ENCODE results near the gene ACVRL1. TPM values are rescaled to one million over a fixed set of nuclear protein-coding genes. Genes with fewer than 3 reads are reported as not detected.

The ACVRL1 gene
- total RNA-seq, 1 experiment from 2014 or later, result 0.98 TPM

DNA sequence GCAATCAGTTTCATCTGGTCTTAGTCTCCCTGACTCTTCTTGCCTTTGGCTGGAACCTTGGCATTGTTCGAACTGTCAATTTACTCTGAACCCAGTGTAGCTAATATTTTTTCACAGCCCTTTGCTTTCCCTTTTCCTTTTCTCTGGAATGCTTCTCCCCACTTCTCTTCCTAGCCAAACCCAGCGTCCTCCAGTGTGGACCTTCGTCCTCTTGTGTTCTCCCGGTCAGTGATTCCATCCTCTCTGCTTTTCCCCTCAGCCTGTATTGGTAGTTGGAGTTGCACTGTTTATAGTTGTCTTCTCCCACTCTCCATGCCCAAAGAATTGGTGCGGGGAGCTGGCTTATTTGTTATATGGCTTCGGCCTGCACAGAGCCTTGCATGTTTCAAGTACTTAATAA, 53.6 kb downstream of the ACVRL1 start:
- TF ChIP-seq NR2C2 (CRISPR knock-in tag; IDR thresholded peaks at IDR 0.05) (no peak), CREM (CRISPR knock-in tag; IDR thresholded peaks at IDR 0.05) (no peak), GABPB1 (CRISPR knock-in tag; IDR thresholded peaks at IDR 0.05) (no peak), JAZF1 (CRISPR knock-in tag; IDR thresholded peaks at IDR 0.05) (no peak), ZNF138 (CRISPR knock-in tag; conservative IDR thresholded peaks at IDR 0.05) (no peak), TEAD4 (CRISPR knock-in tag; IDR thresholded peaks at IDR 0.05) (no peak), SOX15 (CRISPR knock-in tag; IDR thresholded peaks at IDR 0.05) (no peak), ZNF121 (CRISPR knock-in tag; IDR thresholded peaks at IDR 0.05) (no peak), ZNF396 (CRISPR knock-in tag; IDR thresholded peaks at IDR 0.05; ENCODE audit: borderline replicate concordance) (no peak)
- TF ChIP-seq, protein P1, sequence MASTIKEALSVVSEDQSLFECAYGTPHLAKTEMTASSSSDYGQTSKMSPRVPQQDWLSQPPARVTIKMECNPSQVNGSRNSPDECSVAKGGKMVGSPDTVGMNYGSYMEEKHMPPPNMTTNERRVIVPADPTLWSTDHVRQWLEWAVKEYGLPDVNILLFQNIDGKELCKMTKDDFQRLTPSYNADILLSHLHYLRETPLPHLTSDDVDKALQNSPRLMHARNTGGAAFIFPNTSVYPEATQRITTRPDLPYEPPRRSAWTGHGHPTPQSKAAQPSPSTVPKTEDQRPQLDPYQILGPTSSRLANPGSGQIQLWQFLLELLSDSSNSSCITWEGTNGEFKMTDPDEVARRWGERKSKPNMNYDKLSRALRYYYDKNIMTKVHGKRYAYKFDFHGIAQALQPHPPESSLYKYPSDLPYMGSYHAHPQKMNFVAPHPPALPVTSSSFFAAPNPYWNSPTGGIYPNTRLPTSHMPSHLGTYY (CRISPR knock-in tag; IDR thresholded peaks at IDR 0.05), result no peak
- TF ChIP-seq, protein P2, sequence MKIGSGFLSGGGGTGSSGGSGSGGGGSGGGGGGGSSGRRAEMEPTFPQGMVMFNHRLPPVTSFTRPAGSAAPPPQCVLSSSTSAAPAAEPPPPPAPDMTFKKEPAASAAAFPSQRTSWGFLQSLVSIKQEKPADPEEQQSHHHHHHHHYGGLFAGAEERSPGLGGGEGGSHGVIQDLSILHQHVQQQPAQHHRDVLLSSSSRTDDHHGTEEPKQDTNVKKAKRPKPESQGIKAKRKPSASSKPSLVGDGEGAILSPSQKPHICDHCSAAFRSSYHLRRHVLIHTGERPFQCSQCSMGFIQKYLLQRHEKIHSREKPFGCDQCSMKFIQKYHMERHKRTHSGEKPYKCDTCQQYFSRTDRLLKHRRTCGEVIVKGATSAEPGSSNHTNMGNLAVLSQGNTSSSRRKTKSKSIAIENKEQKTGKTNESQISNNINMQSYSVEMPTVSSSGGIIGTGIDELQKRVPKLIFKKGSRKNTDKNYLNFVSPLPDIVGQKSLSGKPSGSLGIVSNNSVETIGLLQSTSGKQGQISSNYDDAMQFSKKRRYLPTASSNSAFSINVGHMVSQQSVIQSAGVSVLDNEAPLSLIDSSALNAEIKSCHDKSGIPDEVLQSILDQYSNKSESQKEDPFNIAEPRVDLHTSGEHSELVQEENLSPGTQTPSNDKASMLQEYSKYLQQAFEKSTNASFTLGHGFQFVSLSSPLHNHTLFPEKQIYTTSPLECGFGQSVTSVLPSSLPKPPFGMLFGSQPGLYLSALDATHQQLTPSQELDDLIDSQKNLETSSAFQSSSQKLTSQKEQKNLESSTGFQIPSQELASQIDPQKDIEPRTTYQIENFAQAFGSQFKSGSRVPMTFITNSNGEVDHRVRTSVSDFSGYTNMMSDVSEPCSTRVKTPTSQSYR (CRISPR knock-in tag; IDR thresholded peaks at IDR 0.05), result no peak
- TF ChIP-seq, protein P3, sequence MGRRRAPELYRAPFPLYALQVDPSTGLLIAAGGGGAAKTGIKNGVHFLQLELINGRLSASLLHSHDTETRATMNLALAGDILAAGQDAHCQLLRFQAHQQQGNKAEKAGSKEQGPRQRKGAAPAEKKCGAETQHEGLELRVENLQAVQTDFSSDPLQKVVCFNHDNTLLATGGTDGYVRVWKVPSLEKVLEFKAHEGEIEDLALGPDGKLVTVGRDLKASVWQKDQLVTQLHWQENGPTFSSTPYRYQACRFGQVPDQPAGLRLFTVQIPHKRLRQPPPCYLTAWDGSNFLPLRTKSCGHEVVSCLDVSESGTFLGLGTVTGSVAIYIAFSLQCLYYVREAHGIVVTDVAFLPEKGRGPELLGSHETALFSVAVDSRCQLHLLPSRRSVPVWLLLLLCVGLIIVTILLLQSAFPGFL (CRISPR knock-in tag; IDR thresholded peaks at IDR 0.05; ENCODE audit: borderline replicate concordance), result no peak
- TF ChIP-seq, protein P4, sequence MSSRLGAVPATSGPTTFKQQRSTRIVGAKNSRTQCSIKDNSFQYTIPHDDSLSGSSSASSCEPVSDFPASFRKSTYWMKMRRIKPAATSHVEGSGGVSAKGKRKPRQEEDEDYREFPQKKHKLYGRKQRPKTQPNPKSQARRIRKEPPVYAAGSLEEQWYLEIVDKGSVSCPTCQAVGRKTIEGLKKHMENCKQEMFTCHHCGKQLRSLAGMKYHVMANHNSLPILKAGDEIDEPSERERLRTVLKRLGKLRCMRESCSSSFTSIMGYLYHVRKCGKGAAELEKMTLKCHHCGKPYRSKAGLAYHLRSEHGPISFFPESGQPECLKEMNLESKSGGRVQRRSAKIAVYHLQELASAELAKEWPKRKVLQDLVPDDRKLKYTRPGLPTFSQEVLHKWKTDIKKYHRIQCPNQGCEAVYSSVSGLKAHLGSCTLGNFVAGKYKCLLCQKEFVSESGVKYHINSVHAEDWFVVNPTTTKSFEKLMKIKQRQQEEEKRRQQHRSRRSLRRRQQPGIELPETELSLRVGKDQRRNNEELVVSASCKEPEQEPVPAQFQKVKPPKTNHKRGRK (CRISPR knock-in tag; IDR thresholded peaks at IDR 0.05; ENCODE audit: borderline replicate concordance), result no peak
- TF ChIP-seq, protein P5, sequence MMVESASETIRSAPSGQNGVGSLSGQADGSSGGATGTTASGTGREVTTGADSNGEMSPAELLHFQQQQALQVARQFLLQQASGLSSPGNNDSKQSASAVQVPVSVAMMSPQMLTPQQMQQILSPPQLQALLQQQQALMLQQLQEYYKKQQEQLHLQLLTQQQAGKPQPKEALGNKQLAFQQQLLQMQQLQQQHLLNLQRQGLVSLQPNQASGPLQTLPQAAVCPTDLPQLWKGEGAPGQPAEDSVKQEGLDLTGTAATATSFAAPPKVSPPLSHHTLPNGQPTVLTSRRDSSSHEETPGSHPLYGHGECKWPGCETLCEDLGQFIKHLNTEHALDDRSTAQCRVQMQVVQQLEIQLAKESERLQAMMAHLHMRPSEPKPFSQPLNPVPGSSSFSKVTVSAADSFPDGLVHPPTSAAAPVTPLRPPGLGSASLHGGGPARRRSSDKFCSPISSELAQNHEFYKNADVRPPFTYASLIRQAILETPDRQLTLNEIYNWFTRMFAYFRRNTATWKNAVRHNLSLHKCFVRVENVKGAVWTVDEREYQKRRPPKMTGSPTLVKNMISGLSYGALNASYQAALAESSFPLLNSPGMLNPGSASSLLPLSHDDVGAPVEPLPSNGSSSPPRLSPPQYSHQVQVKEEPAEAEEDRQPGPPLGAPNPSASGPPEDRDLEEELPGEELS (CRISPR knock-in tag; IDR thresholded peaks at IDR 0.05), result no peak
- TF ChIP-seq, protein P6, sequence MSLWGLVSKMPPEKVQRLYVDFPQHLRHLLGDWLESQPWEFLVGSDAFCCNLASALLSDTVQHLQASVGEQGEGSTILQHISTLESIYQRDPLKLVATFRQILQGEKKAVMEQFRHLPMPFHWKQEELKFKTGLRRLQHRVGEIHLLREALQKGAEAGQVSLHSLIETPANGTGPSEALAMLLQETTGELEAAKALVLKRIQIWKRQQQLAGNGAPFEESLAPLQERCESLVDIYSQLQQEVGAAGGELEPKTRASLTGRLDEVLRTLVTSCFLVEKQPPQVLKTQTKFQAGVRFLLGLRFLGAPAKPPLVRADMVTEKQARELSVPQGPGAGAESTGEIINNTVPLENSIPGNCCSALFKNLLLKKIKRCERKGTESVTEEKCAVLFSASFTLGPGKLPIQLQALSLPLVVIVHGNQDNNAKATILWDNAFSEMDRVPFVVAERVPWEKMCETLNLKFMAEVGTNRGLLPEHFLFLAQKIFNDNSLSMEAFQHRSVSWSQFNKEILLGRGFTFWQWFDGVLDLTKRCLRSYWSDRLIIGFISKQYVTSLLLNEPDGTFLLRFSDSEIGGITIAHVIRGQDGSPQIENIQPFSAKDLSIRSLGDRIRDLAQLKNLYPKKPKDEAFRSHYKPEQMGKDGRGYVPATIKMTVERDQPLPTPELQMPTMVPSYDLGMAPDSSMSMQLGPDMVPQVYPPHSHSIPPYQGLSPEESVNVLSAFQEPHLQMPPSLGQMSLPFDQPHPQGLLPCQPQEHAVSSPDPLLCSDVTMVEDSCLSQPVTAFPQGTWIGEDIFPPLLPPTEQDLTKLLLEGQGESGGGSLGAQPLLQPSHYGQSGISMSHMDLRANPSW (CRISPR knock-in tag; conservative IDR thresholded peaks at IDR 0.05; ENCODE audit: low read depth), result no peak
- H3K27me3 Mint-ChIP-seq (ENCODE audit: low read depth), result no peaks in the 10 kb centered on the region
- ChIA-PET POLR2A (no interaction called here), CTCF (interaction anchor here (1.6 to 2.9 kb wide), 3 partner anchors 10 to 65 kb away, joined by 4 to 19 read pairs (median 5); no protein-coding TSS in a partner anchor)
- H3K4me1 Mint-ChIP-seq, result peaks cover 12% of the 10 kb centered on the region
- H3K9me3 Mint-ChIP-seq, result peaks cover 6% of the 10 kb centered on the region
- H3K4me3 Mint-ChIP-seq, result no peak overlapping the region
- H3K27ac Mint-ChIP-seq, result no peak overlapping the region
- ATAC-seq, result no peak
- no peak for DNase-seq (ENCODE audit: low spot score)
- peaks cover 6% of the 10 kb centered on the region for H3K36me3 Mint-ChIP-seq

All from WTC11 (cell line).